Spleen (tissue), 7 donors: ENCODE data around the gene RERE.

Experiments used
- POLR2A ChIP-seq, 3 donors: fragments of 450-650 bp; IDR thresholded peaks; one replicate each; pipeline ENCODE4 v1.5.1; 2017; ENCODE audit warnings: antibody characterized with exemption in 3 of 3, mild to moderate bottlenecking in 1 of 3
- TF ChIP-seq, protein P1 (sequence below), 11 experiments: fragments of 200-600 bp in 7 of 11; fragments of 450-650 bp in 4 of 11; sonication (generic) in 4 of 11; IDR thresholded peaks in 8 of 11; conservative IDR thresholded peaks in 3 of 11; 1 replicate in 7 of 11; 2 replicates in 4 of 11; pipeline versions ENCODE4 v1.4.0 to v1.8.0; 2016 to 2021; ENCODE audit warnings: antibody characterized with exemption in 11 of 11, inconsistent platforms in 4 of 11, mild to moderate bottlenecking in 1 of 11
- donor health status: DM: no; HTN: no; CAD: no; lungs with moderate emphysema.
- donor health status: DM: no; HTN: no; CAD: no.
- donor health status: DM: no; HTN: no; CAD: no.

DNA sequence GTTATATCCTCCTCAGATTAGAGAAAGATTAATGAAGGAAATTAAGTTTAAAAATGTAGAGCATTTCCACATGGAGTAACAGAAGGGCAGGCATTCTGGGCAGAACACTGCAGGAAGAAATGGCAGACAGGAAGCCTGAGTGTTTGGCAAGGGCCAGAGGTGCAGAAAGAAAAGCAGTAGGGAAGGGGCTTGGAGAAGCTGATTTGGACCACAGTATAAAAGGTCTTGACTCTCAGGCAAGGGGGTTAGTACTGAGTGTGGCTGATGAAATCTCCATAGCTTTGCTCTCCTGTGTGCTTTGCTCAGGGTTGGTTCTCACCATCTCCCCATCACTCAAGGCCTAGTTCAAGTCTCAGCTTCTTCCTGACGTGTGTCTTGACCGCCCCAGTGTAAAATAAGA, 419.4 kb downstream of the RERE start:
- TF ChIP-seq, protein P1, sequence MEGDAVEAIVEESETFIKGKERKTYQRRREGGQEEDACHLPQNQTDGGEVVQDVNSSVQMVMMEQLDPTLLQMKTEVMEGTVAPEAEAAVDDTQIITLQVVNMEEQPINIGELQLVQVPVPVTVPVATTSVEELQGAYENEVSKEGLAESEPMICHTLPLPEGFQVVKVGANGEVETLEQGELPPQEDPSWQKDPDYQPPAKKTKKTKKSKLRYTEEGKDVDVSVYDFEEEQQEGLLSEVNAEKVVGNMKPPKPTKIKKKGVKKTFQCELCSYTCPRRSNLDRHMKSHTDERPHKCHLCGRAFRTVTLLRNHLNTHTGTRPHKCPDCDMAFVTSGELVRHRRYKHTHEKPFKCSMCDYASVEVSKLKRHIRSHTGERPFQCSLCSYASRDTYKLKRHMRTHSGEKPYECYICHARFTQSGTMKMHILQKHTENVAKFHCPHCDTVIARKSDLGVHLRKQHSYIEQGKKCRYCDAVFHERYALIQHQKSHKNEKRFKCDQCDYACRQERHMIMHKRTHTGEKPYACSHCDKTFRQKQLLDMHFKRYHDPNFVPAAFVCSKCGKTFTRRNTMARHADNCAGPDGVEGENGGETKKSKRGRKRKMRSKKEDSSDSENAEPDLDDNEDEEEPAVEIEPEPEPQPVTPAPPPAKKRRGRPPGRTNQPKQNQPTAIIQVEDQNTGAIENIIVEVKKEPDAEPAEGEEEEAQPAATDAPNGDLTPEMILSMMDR (IDR thresholded peaks at IDR 0.05 in 8 of 11, conservative IDR thresholded peaks at IDR 0.05 in 3 of 11), result no peak
- TF ChIP-seq POLR2A (IDR thresholded peaks at IDR 0.05), result no peak
